WTC11 (cell line): Measurements from ENCODE around the gene RRBP1. TPM values are rescaled to one million over a fixed set of nuclear protein-coding genes. Genes with fewer than 3 reads are reported as not detected.

Experiments used
- ATAC-seq: fragments of 200-7000 bp; cut with Tn5 transposase; 2 replicates; pipeline ENCODE4 v1.10.0; 2021; ENCODE audit warnings: mild to moderate bottlenecking, moderate library complexity
- CTCF ChIA-PET: fragments of 300-600 bp; sonication (Branson Sonifier 250); formaldehyde crosslinking; loops from one replicate; lab custom pipeline; 2021; ENCODE audit warnings: antibody characterized with exemption; lab: Charles Lee
- POLR2A ChIA-PET: fragments of 350-600 bp; sonication (Branson Sonifier 250); formaldehyde crosslinking; loops from one replicate; lab custom pipeline; 2021; ENCODE audit warnings: antibody characterized with exemption; lab: Charles Lee
- DNase-seq: peaks from one replicate; pipeline ENCODE4 v3.0.0; 2021; ENCODE audit warnings: low spot score
- H3K27ac Mint-ChIP-seq: 2 replicates; pipeline ENCODE4 v1.8.0; 2021; ENCODE audit warnings: mixed read lengths
- H3K27me3 Mint-ChIP-seq: 2 replicates; pipeline ENCODE4 v1.8.0; 2021; ENCODE audit warnings: low read depth, mild to moderate bottlenecking, moderate library complexity, mixed read lengths
- H3K36me3 Mint-ChIP-seq: 2 replicates; pipeline ENCODE4 v1.8.0; 2021; ENCODE audit warnings: mixed read lengths
- H3K4me1 Mint-ChIP-seq: 2 replicates; pipeline ENCODE4 v1.8.0; 2022; ENCODE audit warnings: mixed read lengths
- H3K4me3 Mint-ChIP-seq: 2 replicates; pipeline ENCODE4 v1.8.0; 2021; ENCODE audit warnings: mild to moderate bottlenecking, moderate library complexity, mixed read lengths
- H3K9me3 Mint-ChIP-seq: 2 replicates; pipeline ENCODE4 v1.8.0; 2021; ENCODE audit warnings: mixed read lengths
- ELF4 ChIP-seq: sonication (generic); formaldehyde crosslinking; IDR thresholded peaks from 2 replicates; pipeline ENCODE4 v1.8.1; 2022; ENCODE audit warnings: low read depth, mild to moderate bottlenecking, moderate library complexity, missing genetic modification reagents
- ERG ChIP-seq: fragments of 250-450 bp; sonication (Bioruptor Pico); IDR thresholded peaks from 2 replicates; pipeline ENCODE4 v1.8.0; 2021; ENCODE audit warnings: mild to moderate bottlenecking
- ESRRA ChIP-seq: sonication (generic); formaldehyde crosslinking; IDR thresholded peaks from 2 replicates; pipeline ENCODE4 v1.8.1; 2022; ENCODE audit warnings: mild to moderate bottlenecking, missing genetic modification reagents, borderline replicate concordance
- FOXK1 ChIP-seq: sonication (generic); formaldehyde crosslinking; IDR thresholded peaks from 2 replicates; pipeline ENCODE4 v1.8.0; 2022; ENCODE audit warnings: mild to moderate bottlenecking, moderate library complexity, missing genetic modification reagents
- GABPB1 ChIP-seq: sonication (generic); formaldehyde crosslinking; IDR thresholded peaks from 2 replicates; pipeline ENCODE4 v1.8.1; 2023; ENCODE audit warnings: mild to moderate bottlenecking, missing genetic modification reagents
- MXD4 ChIP-seq: fragments of 250-450 bp; sonication (Bioruptor Pico); IDR thresholded peaks from 2 replicates; pipeline ENCODE4 v1.8.0; 2021; ENCODE audit warnings: mild to moderate bottlenecking, moderate library complexity, borderline replicate concordance
- MYBL2 ChIP-seq: sonication (generic); formaldehyde crosslinking; IDR thresholded peaks from 2 replicates; pipeline ENCODE4 v1.8.1; 2023; ENCODE audit warnings: mild to moderate bottlenecking, moderate library complexity, missing genetic modification reagents
- NFE2L1 ChIP-seq: sonication (generic); formaldehyde crosslinking; IDR thresholded peaks from 2 replicates; pipeline ENCODE4 v1.8.1; 2023; ENCODE audit warnings: missing genetic modification reagents
- NR1H2 ChIP-seq: sonication (generic); formaldehyde crosslinking; IDR thresholded peaks from 2 replicates; pipeline ENCODE4 v1.9.0; 2021; ENCODE audit warnings: mild to moderate bottlenecking, moderate library complexity, missing genetic modification reagents
- NR2C2 ChIP-seq: sonication (generic); formaldehyde crosslinking; IDR thresholded peaks from 2 replicates; pipeline ENCODE4 v1.8.0; 2022; ENCODE audit warnings: mild to moderate bottlenecking, missing genetic modification reagents
- TCF7 ChIP-seq: sonication (generic); formaldehyde crosslinking; IDR thresholded peaks from 2 replicates; pipeline ENCODE4 v1.8.0; 2022; ENCODE audit warnings: mild to moderate bottlenecking, low read depth, missing genetic modification reagents, moderate library complexity
- TP53 ChIP-seq: sonication (generic); formaldehyde crosslinking; IDR thresholded peaks from 2 replicates; pipeline ENCODE4 v1.8.1; 2023; ENCODE audit warnings: mild to moderate bottlenecking, missing genetic modification reagents
- total RNA-seq: library from RNA; stranded (reverse); gene quantifications from 3 replicates; pipeline ENCODE4 v1.2.3, GENCODE V29; 2021
- TF ChIP-seq, protein P1 (sequence below): sonication (generic); formaldehyde crosslinking; IDR thresholded peaks from 2 replicates; pipeline ENCODE4 v1.8.0; 2022; ENCODE audit warnings: mild to moderate bottlenecking, missing genetic modification reagents
- TF ChIP-seq, protein P2 (sequence below): sonication (generic); formaldehyde crosslinking; IDR thresholded peaks from 2 replicates; pipeline ENCODE4 v1.8.1; 2023; ENCODE audit warnings: mild to moderate bottlenecking, missing genetic modification reagents, moderate library complexity
- TF ChIP-seq, protein P3 (sequence below): fragments of 250-450 bp; sonication (Bioruptor Pico); IDR thresholded peaks from 2 replicates; pipeline ENCODE4 v1.9.0; 2021; ENCODE audit warnings: mild to moderate bottlenecking
- TF ChIP-seq, protein P4 (sequence below): sonication (generic); formaldehyde crosslinking; IDR thresholded peaks from 2 replicates; pipeline ENCODE4 v1.8.0; 2023; ENCODE audit warnings: missing genetic modification reagents

RRBP1 gene
- total RNA-seq, 1 experiment from 2014 or later = 171 TPM

- POLR2A ChIA-PET = no interaction called here
- TF ChIP-seq ERG = no peak
- no peak for TF ChIP-seq NR1H2
- TF ChIP-seq, protein P1, sequence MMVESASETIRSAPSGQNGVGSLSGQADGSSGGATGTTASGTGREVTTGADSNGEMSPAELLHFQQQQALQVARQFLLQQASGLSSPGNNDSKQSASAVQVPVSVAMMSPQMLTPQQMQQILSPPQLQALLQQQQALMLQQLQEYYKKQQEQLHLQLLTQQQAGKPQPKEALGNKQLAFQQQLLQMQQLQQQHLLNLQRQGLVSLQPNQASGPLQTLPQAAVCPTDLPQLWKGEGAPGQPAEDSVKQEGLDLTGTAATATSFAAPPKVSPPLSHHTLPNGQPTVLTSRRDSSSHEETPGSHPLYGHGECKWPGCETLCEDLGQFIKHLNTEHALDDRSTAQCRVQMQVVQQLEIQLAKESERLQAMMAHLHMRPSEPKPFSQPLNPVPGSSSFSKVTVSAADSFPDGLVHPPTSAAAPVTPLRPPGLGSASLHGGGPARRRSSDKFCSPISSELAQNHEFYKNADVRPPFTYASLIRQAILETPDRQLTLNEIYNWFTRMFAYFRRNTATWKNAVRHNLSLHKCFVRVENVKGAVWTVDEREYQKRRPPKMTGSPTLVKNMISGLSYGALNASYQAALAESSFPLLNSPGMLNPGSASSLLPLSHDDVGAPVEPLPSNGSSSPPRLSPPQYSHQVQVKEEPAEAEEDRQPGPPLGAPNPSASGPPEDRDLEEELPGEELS (CRISPR knock-in tag) = no peak
- TF ChIP-seq FOXK1 (CRISPR knock-in tag) = no peak
- ATAC-seq (no peak), DNase-seq (no peak)
- H3K4me1 Mint-ChIP-seq = peaks cover 9% of the 10 kb centered on the region; the same call in 1 of the 2 replicates
- no peaks in the 10 kb centered on the region for H3K27me3 Mint-ChIP-seq
- CTCF ChIA-PET = interaction anchor here (1.0 to 1.5 kb wide), 2 partner anchors 15 to 20 kb away, joined by 3 to 4 read pairs; no protein-coding TSS in a partner anchor
- no peaks in the 10 kb centered on the region for H3K9me3 Mint-ChIP-seq
- no peak overlapping the region for H3K27ac Mint-ChIP-seq
- no peak overlapping the region for H3K4me3 Mint-ChIP-seq
- peaks cover 48% of the 10 kb centered on the region for H3K36me3 Mint-ChIP-seq
Measured at GRCh38 chr20:17634661-17635331, 47.2 kb downstream of the RRBP1 start.

GRCh38 chr20:17633850-17634500 lies 48.1 kb downstream of the RRBP1 start:
- DNase-seq (no peak), ATAC-seq (no peak)
- ChIA-PET CTCF (interaction anchor here (1.5 kb wide), 1 partner anchor 15 kb away, joined by 3 read pairs; no protein-coding TSS in a partner anchor), POLR2A (no interaction called here)
- H3K27ac Mint-ChIP-seq = no peak overlapping the region
- no peaks in the 10 kb centered on the region for H3K9me3 Mint-ChIP-seq
- peaks cover 43% of the 10 kb centered on the region for H3K36me3 Mint-ChIP-seq
- H3K4me3 Mint-ChIP-seq = no peak overlapping the region
- H3K27me3 Mint-ChIP-seq = no peaks in the 10 kb centered on the region
- TF ChIP-seq MYBL2 (CRISPR knock-in tag) (no peak), TP53 (CRISPR knock-in tag) (no peak), ELF4 (no peak), ESRRA (CRISPR knock-in tag) (no peak), TCF7 (no peak)
- TF ChIP-seq, protein P2, sequence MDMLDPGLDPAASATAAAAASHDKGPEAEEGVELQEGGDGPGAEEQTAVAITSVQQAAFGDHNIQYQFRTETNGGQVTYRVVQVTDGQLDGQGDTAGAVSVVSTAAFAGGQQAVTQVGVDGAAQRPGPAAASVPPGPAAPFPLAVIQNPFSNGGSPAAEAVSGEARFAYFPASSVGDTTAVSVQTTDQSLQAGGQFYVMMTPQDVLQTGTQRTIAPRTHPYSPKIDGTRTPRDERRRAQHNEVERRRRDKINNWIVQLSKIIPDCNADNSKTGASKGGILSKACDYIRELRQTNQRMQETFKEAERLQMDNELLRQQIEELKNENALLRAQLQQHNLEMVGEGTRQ (CRISPR knock-in tag) = no peak
- H3K4me1 Mint-ChIP-seq = peaks cover 9% of the 10 kb centered on the region; the same call in 1 of the 2 replicates

DNA sequence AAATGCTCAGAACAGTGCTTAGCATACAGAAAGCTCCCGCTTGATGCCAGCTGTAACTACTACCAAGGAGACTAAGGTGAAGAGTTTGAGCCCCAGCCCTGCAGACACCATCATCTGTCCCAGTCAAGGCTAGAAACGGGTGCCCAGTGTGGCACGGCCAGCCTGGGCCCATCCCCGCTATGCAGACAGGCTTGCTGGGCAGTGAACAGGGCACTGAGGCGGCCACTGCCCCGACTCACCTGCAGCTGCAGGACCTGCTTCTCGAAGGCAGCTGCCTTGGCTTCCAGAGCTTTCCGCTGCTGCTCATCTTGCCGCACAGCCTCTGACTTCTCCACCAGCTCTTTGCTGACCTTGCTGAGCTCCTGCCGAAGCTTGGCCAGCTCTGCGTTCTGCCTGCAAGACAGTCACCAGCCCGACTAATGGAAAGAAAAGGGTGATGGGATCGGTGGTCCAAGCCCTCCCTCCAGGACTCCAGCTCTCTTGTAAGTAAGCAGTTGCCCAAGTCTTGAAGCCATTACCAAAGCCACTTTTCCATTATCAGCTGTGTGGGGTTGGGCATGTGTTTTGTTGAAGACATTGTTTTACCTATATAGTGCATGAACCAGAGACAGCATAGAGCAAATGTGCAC lies 48.7 kb downstream of the RRBP1 start:
- Mint-ChIP-seq H3K4me3 (no peak overlapping the region), H3K27me3 (no peaks in the 10 kb centered on the region), H3K4me1 (peaks cover 9% of the 10 kb centered on the region; the same call in 1 of the 2 replicates), H3K9me3 (no peaks in the 10 kb centered on the region), H3K36me3 (peaks cover 48% of the 10 kb centered on the region), H3K27ac (no peak overlapping the region)
- ChIA-PET POLR2A (no interaction called here), CTCF (interaction anchor here (1.5 kb wide), 1 partner anchor 16 kb away, joined by 3 read pairs; no protein-coding TSS in a partner anchor)
- no peak for ATAC-seq
- no peak for DNase-seq
- TF ChIP-seq GABPB1 (CRISPR knock-in tag) = no peak
- TF ChIP-seq, protein P2 (CRISPR knock-in tag) = no peak
- TF ChIP-seq MXD4 = no peak
- TF ChIP-seq, protein P3, sequence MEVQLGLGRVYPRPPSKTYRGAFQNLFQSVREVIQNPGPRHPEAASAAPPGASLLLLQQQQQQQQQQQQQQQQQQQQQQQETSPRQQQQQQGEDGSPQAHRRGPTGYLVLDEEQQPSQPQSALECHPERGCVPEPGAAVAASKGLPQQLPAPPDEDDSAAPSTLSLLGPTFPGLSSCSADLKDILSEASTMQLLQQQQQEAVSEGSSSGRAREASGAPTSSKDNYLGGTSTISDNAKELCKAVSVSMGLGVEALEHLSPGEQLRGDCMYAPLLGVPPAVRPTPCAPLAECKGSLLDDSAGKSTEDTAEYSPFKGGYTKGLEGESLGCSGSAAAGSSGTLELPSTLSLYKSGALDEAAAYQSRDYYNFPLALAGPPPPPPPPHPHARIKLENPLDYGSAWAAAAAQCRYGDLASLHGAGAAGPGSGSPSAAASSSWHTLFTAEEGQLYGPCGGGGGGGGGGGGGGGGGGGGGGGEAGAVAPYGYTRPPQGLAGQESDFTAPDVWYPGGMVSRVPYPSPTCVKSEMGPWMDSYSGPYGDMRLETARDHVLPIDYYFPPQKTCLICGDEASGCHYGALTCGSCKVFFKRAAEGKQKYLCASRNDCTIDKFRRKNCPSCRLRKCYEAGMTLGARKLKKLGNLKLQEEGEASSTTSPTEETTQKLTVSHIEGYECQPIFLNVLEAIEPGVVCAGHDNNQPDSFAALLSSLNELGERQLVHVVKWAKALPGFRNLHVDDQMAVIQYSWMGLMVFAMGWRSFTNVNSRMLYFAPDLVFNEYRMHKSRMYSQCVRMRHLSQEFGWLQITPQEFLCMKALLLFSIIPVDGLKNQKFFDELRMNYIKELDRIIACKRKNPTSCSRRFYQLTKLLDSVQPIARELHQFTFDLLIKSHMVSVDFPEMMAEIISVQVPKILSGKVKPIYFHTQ (CRISPR knock-in tag) = no peak
- no peak for TF ChIP-seq NR2C2
- TF ChIP-seq NFE2L1 (CRISPR knock-in tag) = no peak
- TF ChIP-seq, protein P4, sequence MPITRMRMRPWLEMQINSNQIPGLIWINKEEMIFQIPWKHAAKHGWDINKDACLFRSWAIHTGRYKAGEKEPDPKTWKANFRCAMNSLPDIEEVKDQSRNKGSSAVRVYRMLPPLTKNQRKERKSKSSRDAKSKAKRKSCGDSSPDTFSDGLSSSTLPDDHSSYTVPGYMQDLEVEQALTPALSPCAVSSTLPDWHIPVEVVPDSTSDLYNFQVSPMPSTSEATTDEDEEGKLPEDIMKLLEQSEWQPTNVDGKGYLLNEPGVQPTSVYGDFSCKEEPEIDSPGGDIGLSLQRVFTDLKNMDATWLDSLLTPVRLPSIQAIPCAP (CRISPR knock-in tag) = no peak
